CD14-positive monocyte (primary cell): ENCODE results near the gene FAM110C. TPM values are rescaled to one million over a fixed set of nuclear protein-coding genes. Genes with fewer than 3 reads are reported as not detected.

Experiments used
- DNase-seq, 3 donors: peaks; one replicate each; pipeline ENCODE4 v3.0.0-alpha.2; 2011 to 2022
- H2AFZ ChIP-seq: 2 replicates; pipeline ENCODE4 v1.6.0; 2012; ENCODE audit warnings: mild to moderate bottlenecking, low read depth, low read length, inconsistent platforms; ENCODE audit not compliant: insufficient read depth, poor library complexity, severe bottlenecking
- H3K27ac ChIP-seq, 2 donors: 1 replicate in 1 of 2; 2 replicates in 1 of 2; pipeline ENCODE4 v1.5.1; 2012 to 2013; ENCODE audit warnings: low read length in 2 of 2, control low read depth in 1 of 2, inconsistent platforms in 1 of 2, low read depth in 1 of 2, mild to moderate bottlenecking in 1 of 2
- H3K27me3 ChIP-seq, 2 donors: one replicate each; pipeline versions ENCODE4 v1.6.0 to v1.6.1; 2011 to 2013; ENCODE audit warnings: low read length in 2 of 2; ENCODE audit not compliant: control insufficient read depth in 2 of 2, insufficient read depth in 2 of 2
- H3K36me3 ChIP-seq, 2 donors: replicated peaks in 1 of 2; 1 replicate in 1 of 2; 2 replicates in 1 of 2; pipeline versions ENCODE4 v1.5.1 to v1.6.1; 2012 to 2013; ENCODE audit warnings: low read length in 2 of 2, control low read depth in 1 of 2, inconsistent platforms in 1 of 2, mild to moderate bottlenecking in 1 of 2; ENCODE audit not compliant: insufficient read depth in 2 of 2, control insufficient read depth in 1 of 2
- H3K4me1 ChIP-seq, 2 donors: 1 replicate in 1 of 2; 2 replicates in 1 of 2; pipeline versions ENCODE4 v1.5.1 to v1.6.1; 2012 to 2013; ENCODE audit warnings: low read length in 2 of 2, control low read depth in 1 of 2, inconsistent platforms in 1 of 2, mild to moderate bottlenecking in 1 of 2, moderate library complexity in 1 of 2; ENCODE audit not compliant: insufficient read depth in 2 of 2, control insufficient read depth in 1 of 2
- H3K4me2 ChIP-seq: replicated peaks from 2 replicates; pipeline ENCODE3; 2012; ENCODE audit warnings: low read length, moderate library complexity, mild to moderate bottlenecking; ENCODE audit not compliant: poor library complexity, severe bottlenecking; ENCODE audit errors: extremely low read depth
- H3K4me3 ChIP-seq, 3 experiments: fragments of 200-600 bp in 1 of 3; sonication (generic) in 1 of 3; replicated peaks in 1 of 3; 1 replicate in 2 of 3; 2 replicates in 1 of 3; pipeline ENCODE4 v1.5.1; 2011 to 2013; ENCODE audit warnings: low read length in 3 of 3, mild to moderate bottlenecking in 3 of 3, control low read depth in 2 of 3, low read depth in 2 of 3, inconsistent platforms in 1 of 3, moderate library complexity in 1 of 3
- H3K79me2 ChIP-seq: 2 replicates; pipeline ENCODE4 v1.6.0; 2012; ENCODE audit warnings: mild to moderate bottlenecking, control low read depth, inconsistent platforms, low read length, moderate library complexity; ENCODE audit not compliant: insufficient read depth
- H3K9ac ChIP-seq: 2 replicates; pipeline ENCODE4 v1.6.0; 2017; ENCODE audit warnings: low read length, mild to moderate bottlenecking; ENCODE audit not compliant: insufficient read depth, poor library complexity, severe bottlenecking
- H3K9me3 ChIP-seq, 2 donors: replicated peaks in 1 of 2; 1 replicate in 1 of 2; 2 replicates in 1 of 2; pipeline versions ENCODE4 v1.5.1 to v1.6.1; 2012 to 2013; ENCODE audit warnings: low read length in 2 of 2, control low read depth in 1 of 2; ENCODE audit not compliant: control insufficient read depth in 1 of 2, insufficient read depth in 1 of 2
- H4K20me1 ChIP-seq: 2 replicates; pipeline ENCODE4 v1.6.0; 2012; ENCODE audit warnings: mild to moderate bottlenecking, low read length, control low read depth, moderate library complexity; ENCODE audit not compliant: insufficient read depth
- H3K27ac Mint-ChIP-seq, 7 donors: one replicate each; pipeline ENCODE4 v1.8.0; 2020; ENCODE audit warnings: mild to moderate bottlenecking in 7 of 7, mixed read lengths in 7 of 7, moderate library complexity in 6 of 7, inconsistent platforms in 2 of 7
- H3K27me3 Mint-ChIP-seq, 3 donors: one replicate each; pipeline ENCODE4 v1.8.0; 2021 to 2022; ENCODE audit warnings: low read depth in 3 of 3, mild to moderate bottlenecking in 3 of 3, mixed read lengths in 3 of 3, moderate library complexity in 3 of 3, inconsistent platforms in 1 of 3
- H3K36me3 Mint-ChIP-seq, 2 donors: one replicate each; pipeline ENCODE4 v1.8.0; 2020; ENCODE audit warnings: mixed read lengths in 2 of 2, inconsistent platforms in 1 of 2, mild to moderate bottlenecking in 1 of 2
- H3K4me1 Mint-ChIP-seq: one replicate; pipeline ENCODE4 v1.8.0; 2020; ENCODE audit warnings: mild to moderate bottlenecking, mixed read lengths
- H3K4me3 Mint-ChIP-seq, 2 donors: one replicate each; pipeline ENCODE4 v1.8.0; 2020; ENCODE audit warnings: mild to moderate bottlenecking in 2 of 2, mixed read lengths in 2 of 2, moderate library complexity in 1 of 2
- H3K9me3 Mint-ChIP-seq, 7 donors: one replicate each; pipeline ENCODE4 v1.8.0; 2020 to 2022; ENCODE audit warnings: mixed read lengths in 7 of 7, mild to moderate bottlenecking in 6 of 7, moderate library complexity in 6 of 7, inconsistent platforms in 2 of 7
- WGBS: methylation state at CpG from one replicate; pipeline ENCODE4 v1.1.5; 2013; ENCODE audit warnings: missing lambda C conversion rate; ENCODE audit not compliant: insufficient coverage; 5-methylcytosine and 5-hydroxymethylcytosine counted together
- intact Hi-C, 2 donors: fragments of 100-400 bp; cut with micrococcal nuclease; formaldehyde crosslinking; loops; one replicate each; pipeline versions ENCODE4 v1.15.0 to v1.15.1; 2023
- polyA plus RNA-seq, 3 donors: library from polyadenylated mRNA; depleted of rRNA in 1 of 3; unstranded in 2 of 3; stranded (reverse) in 1 of 3; fragments of 300-500 nt in 2 of 3; fragments of >200 nt in 1 of 3; fragmentation: Illumina TruSeq in 2 of 3; gene quantifications; 1 replicate in 2 of 3; 2 replicates in 1 of 3; pipeline ENCODE4 v1.2.3, GENCODE V29; 2012 to 2021
- TF ChIP-seq, protein P1 (sequence below): fragments of 200-600 bp; IDR thresholded peaks from one replicate; pipeline ENCODE4 v1.8.0; 2022; ENCODE audit warnings: antibody characterized with exemption, mild to moderate bottlenecking

Gene FAM110C
- polyA plus RNA-seq, 3 donors, result not detected

- Histone ChIP-seq H3K79me2 (no peaks in the 10 kb centered on the region), H3K27ac (no peak overlapping the region), H3K9me3 (peaks cover 4 to 8% of the 10 kb centered on the region in 2 donors), H3K36me3 (no peaks in the 10 kb centered on the region), H2AFZ (no peak overlapping the region), H3K4me2 (no peak overlapping the region), H3K4me3 (no peak overlapping the region), H4K20me1 (no peaks in the 10 kb centered on the region), H3K9ac (no peak overlapping the region), H3K27me3 (no peaks in the 10 kb centered on the region), H3K4me1 (no peaks in the 10 kb centered on the region)
- Mint-ChIP-seq H3K4me1 (no peaks in the 10 kb centered on the region), H3K4me3 (no peak overlapping the region), H3K36me3 (no peaks in the 10 kb centered on the region), H3K9me3 (peaks cover 2 to 10% (median 6%) of the 10 kb centered on the region in 7 donors), H3K27ac (no peak overlapping the region), H3K27me3 (no peaks in the 10 kb centered on the region)
- intact Hi-C loops, result no loop called here
- no peak for DNase-seq
- TF ChIP-seq, protein P1, sequence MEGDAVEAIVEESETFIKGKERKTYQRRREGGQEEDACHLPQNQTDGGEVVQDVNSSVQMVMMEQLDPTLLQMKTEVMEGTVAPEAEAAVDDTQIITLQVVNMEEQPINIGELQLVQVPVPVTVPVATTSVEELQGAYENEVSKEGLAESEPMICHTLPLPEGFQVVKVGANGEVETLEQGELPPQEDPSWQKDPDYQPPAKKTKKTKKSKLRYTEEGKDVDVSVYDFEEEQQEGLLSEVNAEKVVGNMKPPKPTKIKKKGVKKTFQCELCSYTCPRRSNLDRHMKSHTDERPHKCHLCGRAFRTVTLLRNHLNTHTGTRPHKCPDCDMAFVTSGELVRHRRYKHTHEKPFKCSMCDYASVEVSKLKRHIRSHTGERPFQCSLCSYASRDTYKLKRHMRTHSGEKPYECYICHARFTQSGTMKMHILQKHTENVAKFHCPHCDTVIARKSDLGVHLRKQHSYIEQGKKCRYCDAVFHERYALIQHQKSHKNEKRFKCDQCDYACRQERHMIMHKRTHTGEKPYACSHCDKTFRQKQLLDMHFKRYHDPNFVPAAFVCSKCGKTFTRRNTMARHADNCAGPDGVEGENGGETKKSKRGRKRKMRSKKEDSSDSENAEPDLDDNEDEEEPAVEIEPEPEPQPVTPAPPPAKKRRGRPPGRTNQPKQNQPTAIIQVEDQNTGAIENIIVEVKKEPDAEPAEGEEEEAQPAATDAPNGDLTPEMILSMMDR, result no peak
- 66% methylated on average over 4 of the region's 4 CpGs for WGBS
Observed at GRCh38 chr2:80378-80777, 34.1 kb upstream of the FAM110C start.

GRCh38 chr2:71309-72035 is 25.2 kb upstream of the FAM110C start:
- no peaks in the 10 kb centered on the region for H3K4me1 ChIP-seq
- no peaks in the 10 kb centered on the region for H3K79me2 ChIP-seq
- DNase-seq, result no peak
- intact Hi-C loops, result no loop called here
- H4K20me1 ChIP-seq, result no peaks in the 10 kb centered on the region
- H3K27me3 ChIP-seq, result no peaks in the 10 kb centered on the region
- 90% methylated on average over 3 of the region's 5 CpGs for WGBS
- TF ChIP-seq, protein P1, result no peak
- H2AFZ ChIP-seq, result no peak overlapping the region
- Mint-ChIP-seq H3K27ac (no peak overlapping the region), H3K9me3 (peaks cover 6 to 20% (median 12%) of the 10 kb centered on the region in 7 donors), H3K27me3 (no peaks in the 10 kb centered on the region), H3K4me3 (no peak overlapping the region), H3K36me3 (no peaks in the 10 kb centered on the region), H3K4me1 (no peaks in the 10 kb centered on the region)
- H3K4me2 ChIP-seq, result no peak overlapping the region
- no peaks in the 10 kb centered on the region for H3K36me3 ChIP-seq
- no peak overlapping the region for H3K9ac ChIP-seq
- H3K9me3 ChIP-seq, result peaks cover 4 to 25% of the 10 kb centered on the region in 2 donors
- no peak overlapping the region for H3K27ac ChIP-seq
- H3K4me3 ChIP-seq, result no peak overlapping the region
